ENCODE measurements around the gene C17orf107.

GRCh38 chr17:4940555-4941318 is 41.4 kb downstream of the C17orf107 start:
- TF ChIP-seq CTCF (IDR thresholded peaks at IDR 0.05) (no peak), ZFX (IDR thresholded peaks at IDR 0.05; ENCODE audit: borderline replicate concordance) (no peak)

All from 22Rv1 (cell line).